WI38 (cell line): ENCODE measurements around the gene LRCH1.

Source experiments
- H3K4me3 ChIP-seq: 2 replicates; pipeline ENCODE4 v1.5.1; 2011; ENCODE audit warnings: low read depth, mild to moderate bottlenecking, control low read depth, low read length
- TF ChIP-seq, protein P1 (sequence below): IDR thresholded peaks from 2 replicates; pipeline ENCODE4 v1.5.1; 2012; ENCODE audit warnings: low read depth, mild to moderate bottlenecking, control low read depth, low read length

Gene LRCH1

DNA sequence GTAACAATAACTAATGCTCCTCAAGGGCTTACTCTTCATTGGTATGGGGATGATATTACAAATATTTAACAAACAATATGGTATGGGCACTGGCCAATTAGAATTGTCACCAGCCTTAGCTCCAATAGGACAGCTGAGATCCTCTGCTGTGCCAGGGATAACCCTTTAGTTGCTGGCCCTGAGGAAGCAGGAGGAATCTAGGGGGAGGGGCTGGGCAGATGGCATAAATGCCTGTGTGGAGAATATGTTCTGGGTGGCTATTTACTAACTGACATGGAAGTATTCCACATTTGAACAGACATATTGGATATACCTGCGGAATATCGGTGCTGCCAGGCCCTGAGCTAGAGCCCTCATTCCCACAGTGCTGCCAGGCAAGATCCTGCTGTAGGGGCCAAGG is 16.6 kb upstream of the LRCH1 start:
- H3K4me3 ChIP-seq = no peak overlapping the region
- TF ChIP-seq, protein P1, sequence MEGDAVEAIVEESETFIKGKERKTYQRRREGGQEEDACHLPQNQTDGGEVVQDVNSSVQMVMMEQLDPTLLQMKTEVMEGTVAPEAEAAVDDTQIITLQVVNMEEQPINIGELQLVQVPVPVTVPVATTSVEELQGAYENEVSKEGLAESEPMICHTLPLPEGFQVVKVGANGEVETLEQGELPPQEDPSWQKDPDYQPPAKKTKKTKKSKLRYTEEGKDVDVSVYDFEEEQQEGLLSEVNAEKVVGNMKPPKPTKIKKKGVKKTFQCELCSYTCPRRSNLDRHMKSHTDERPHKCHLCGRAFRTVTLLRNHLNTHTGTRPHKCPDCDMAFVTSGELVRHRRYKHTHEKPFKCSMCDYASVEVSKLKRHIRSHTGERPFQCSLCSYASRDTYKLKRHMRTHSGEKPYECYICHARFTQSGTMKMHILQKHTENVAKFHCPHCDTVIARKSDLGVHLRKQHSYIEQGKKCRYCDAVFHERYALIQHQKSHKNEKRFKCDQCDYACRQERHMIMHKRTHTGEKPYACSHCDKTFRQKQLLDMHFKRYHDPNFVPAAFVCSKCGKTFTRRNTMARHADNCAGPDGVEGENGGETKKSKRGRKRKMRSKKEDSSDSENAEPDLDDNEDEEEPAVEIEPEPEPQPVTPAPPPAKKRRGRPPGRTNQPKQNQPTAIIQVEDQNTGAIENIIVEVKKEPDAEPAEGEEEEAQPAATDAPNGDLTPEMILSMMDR = no peak

DNA sequence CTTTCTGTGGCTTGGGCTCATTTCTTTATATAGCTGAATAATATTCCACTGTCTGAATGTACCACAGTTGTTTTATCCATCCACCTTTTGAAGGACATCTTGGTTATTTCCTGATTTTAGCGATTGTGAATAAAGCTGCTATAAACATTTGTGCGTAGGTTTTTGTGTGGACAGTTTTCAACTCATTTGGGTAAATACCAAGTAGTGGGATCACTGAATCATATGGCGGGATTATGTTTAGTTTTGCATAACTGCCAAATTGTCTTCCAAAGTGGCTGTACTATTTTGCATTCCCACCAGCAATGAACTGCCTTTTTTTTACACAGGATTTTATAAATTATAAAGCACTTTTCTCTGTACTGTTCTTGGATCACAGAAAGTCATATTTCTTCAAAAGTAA is 13.7 kb upstream of the LRCH1 start:
- H3K4me3 ChIP-seq = no peak overlapping the region
- TF ChIP-seq, protein P1 = no peak

DNA sequence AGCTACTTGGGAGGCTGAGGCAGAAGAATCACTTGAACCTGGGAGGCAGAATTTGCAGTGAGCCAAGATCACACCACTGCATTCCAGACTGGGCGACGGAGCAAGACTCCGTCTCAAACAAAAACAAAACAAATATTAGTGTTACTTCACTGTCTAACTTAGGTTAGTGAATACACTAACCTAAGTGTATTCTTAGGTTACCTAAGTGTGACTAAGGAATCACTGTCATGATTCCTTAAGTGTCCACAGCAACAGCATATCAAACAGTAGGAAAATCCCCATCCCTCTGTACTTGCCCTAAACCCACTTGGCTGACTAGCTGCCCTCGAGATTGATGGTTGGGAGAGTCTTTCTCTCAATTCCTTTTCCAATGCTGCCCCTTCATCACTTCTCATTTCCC is 11.8 kb upstream of the LRCH1 start:
- TF ChIP-seq, protein P1 = no peak
- H3K4me3 ChIP-seq = no peak overlapping the region

DNA sequence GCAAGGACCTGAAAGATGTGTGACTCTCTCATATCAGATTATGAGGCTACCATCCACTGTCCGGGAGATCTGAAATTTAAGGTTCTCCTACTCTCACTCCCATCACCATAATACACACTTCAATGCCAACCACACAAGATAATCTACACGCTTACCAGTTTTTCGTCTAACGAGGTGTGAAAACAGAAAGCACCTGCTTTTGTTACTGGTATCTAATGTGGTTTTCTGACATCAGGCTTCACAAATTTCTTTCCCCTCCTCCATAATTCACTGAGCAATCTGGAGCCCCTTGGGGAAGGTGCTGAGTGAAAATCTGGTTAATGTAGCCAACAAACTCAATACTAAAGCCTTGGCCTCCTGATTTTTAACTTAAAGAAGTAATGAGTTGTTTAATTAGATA is 10.1 kb upstream of the LRCH1 start:
- TF ChIP-seq, protein P1 = no peak
- no peak overlapping the region for H3K4me3 ChIP-seq

DNA sequence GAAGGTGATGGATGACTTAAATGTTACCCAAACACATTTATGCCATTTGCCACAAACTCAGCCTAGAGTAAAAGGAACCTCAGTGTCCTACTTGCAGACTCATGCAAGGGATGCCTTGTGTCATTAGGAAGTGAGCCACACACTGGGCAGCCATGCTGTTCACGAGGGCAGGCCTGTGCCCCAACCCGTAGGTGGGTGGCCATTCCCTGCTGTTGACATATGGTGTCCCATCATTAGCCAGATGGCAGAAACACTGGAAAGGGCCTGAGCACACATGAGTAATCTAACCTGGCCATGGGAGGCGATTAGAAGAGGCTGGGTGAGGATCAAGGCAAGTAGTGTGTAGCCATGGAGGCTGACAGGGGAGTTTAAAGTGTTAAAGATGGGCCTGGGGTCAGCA is 9.7 kb upstream of the LRCH1 start:
- H3K4me3 ChIP-seq = no peak overlapping the region
- TF ChIP-seq, protein P1 = no peak

DNA sequence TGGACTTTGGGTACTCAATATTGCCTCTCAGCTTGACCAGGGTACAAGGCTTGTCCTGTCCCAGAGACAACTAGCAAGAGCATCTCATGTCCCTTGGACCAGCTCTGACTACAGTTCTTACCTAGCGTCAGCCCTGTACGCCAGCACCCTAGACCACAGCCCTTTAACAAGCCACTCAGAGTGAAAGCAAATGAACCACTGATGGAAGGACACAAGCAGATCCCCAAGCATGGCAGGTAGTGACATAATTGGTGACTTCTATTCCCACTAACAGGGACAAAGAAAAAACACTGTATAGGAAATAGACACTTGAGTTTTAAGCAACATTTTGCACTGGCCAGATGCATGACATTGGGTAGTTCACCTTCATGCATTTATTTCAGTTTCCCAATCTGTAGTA is 8.8 kb upstream of the LRCH1 start:
- TF ChIP-seq, protein P1 = no peak
- H3K4me3 ChIP-seq = no peak overlapping the region

DNA sequence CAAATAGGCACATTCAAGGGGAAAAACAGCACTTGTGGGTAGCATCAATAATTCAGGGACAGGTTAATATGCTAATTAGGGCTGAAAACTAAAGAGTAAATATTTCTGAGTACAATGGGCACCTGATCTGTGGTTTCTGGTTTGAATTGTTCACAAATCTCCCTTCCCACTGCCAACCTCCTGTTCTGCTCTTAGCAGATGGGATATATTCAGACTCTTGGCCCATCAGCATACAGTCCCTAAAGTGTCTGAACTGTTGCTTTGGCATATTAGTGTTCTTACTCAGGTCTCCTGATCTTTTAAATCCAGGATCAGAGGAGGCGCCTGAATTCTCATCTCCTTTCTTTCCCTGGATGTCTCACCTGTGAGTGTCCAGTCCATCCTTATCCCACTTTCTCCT is 8.2 kb upstream of the LRCH1 start:
- H3K4me3 ChIP-seq = no peak overlapping the region
- TF ChIP-seq, protein P1 = no peak
